Head of caudate nucleus (tissue), 42 donors: ENCODE measurements around the gene TOR1AIP1.
"Not testable (repeated sequence)": the region's sequence is repeated elsewhere in the genome, so short reads cannot be mapped to it uniquely, and the experiment has no call there.

Experiments
- DNase-seq, 42 donors: peaks; one replicate each; pipeline versions ENCODE4 v3.0.0 to v3.0.0-alpha.2; 2020 to 2021; ENCODE audit warnings: mixed read lengths in 7 of 42
- intact Hi-C: fragments of 100-400 bp; cut with DNase I; formaldehyde crosslinking; loops from one replicate; pipeline ENCODE4 v1.15.0; 2022

The TOR1AIP1 gene, protein sequence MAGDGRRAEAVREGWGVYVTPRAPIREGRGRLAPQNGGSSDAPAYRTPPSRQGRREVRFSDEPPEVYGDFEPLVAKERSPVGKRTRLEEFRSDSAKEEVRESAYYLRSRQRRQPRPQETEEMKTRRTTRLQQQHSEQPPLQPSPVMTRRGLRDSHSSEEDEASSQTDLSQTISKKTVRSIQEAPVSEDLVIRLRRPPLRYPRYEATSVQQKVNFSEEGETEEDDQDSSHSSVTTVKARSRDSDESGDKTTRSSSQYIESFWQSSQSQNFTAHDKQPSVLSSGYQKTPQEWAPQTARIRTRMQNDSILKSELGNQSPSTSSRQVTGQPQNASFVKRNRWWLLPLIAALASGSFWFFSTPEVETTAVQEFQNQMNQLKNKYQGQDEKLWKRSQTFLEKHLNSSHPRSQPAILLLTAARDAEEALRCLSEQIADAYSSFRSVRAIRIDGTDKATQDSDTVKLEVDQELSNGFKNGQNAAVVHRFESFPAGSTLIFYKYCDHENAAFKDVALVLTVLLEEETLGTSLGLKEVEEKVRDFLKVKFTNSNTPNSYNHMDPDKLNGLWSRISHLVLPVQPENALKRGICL

DNA sequence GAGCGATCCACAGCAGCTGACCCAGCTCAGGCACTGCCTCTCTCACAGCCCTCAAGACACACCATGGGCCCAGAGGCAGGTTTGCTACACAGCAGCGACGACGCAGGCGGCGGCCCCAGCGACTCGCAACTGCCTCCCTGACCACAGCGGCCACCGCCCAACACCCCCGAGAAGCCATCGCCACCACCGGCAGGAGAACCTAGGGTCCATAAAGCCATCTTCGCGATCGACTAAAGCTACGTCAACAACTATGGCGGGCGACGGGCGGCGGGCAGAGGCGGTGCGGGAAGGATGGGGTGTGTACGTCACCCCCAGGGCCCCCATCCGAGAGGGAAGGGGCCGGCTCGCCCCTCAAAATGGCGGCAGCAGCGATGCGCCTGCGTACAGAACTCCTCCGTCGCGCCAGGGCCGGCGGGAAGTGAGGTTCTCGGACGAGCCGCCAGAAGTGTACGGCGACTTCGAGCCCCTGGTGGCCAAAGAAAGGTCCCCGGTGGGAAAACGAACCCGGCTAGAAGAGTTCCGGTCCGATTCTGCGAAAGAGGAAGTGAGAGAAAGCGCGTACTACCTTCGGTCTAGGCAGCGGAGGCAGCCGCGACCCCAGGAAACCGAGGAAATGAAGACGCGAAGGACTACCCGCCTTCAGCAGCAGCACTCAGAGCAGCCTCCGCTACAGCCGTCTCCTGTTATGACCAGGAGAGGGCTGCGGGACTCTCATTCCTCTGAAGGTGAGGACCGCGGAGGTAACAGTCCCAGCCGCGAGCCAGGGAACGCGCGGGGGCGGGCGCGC is at the start of gene TOR1AIP1:
TOR1AIP1 (plus strand) TSS at position 33 of the 787 bp plus-strand sequence; CDS start at position 251, 218 bp downstream.
- intact Hi-C loops: loop anchor here (5.0 to 10.0 kb wide), 2 partner anchors 70 to 292 kb away; partner anchors contain the start of gene CEP350
- peak; percentile 88 to 99 (median 97) for DNase-seq

GRCh38 chr1:179836686-179837445 is 45.2 kb upstream of the TOR1AIP1 start:
- peak in 1 of 42 donors; percentile 24 for DNase-seq
- intact Hi-C loops: not testable (repeated sequence)

GRCh38 chr1:179840107-179840506 is 42.0 kb upstream of the TOR1AIP1 start:
- DNase-seq: no peak
- intact Hi-C loops: no loop called here

DNA sequence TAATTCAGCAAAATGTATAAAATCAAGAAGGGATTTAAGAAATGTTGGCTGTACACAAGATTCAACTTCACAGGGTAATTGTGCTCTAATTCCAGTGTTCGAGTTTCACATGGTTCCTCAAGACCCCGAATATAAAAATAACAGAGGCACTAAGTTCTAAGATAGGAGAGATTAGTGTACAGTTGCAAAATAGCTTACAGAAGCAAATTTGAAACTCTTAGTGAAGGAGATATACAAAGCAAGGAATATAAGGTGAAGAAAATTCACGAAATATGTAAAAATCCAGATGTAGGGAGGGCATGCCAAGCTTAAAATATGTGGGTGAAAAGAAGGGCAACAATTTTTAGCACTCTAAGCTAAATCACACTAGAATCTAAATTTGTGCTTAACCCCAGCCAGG is 33.9 kb upstream of the TOR1AIP1 start:
- intact Hi-C loops: no loop called here
- no peak for DNase-seq

DNA sequence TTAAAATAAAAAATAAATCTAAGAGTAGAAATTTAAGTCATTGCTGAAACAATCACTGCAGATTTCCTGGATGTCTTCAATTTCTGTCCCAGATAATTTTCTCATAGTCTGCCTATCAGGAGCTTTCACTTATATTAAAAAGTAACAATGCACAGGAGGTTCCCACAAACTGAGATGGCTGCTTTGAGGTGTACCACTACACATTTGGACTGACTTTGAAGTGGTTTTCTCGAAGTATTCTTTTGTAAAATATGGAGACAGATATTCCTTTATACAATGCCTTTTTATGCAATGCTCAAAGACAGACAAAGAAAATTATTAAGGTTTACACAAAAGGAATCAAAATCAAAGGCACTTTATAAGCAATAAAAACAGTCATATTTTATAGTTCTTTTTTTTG is 29.0 kb upstream of the TOR1AIP1 start:
- intact Hi-C loops: no loop called here
- no peak for DNase-seq

- intact Hi-C loops, DNase-seq: not testable (repeated sequence)
Measured at GRCh38 chr1:179855831-179856230, 26.3 kb upstream of the TOR1AIP1 start.

DNA sequence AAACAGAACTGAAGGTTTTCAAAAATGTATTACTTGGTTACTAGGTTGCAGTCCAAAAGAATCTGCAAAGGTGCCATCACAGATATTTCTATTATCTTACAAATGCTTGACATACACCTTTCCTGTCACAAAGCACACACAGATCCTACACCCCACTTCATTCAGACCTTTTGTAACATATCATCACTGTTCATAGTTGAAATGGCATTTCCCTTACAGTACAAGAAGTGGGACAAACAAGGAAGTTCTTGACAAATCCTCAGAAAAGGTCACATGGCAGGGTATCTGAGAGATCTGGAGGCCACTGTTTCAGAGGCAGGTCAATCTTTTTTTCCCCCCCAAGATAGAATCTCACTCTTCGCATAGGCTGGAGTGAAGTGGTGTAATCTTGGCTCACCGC is 25.8 kb upstream of the TOR1AIP1 start:
- no peak for DNase-seq
- intact Hi-C loops: no loop called here

- DNase-seq: no peak
- intact Hi-C loops: no loop called here
Measured at GRCh38 chr1:179857009-179857408, 25.1 kb upstream of the TOR1AIP1 start.

DNA sequence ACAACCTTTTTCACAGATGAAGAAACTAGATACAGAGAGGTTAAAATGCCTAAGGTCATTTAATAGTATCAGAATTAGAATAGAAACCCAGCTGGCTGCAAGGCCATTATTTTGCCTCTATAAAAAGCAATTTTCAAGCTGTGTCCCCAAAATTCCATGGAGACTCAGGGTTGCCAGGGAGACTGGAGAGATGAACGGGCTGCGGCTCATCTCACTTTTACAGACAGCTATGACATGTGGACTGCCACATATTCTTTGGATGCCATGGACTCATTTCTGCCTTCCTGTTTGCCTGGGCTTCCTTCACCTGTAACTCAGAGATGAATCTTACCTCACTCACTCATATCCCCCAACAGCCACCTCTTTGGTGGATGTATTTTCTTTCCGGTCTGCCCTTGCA is 21.4 kb upstream of the TOR1AIP1 start:
- intact Hi-C loops: no loop called here
- DNase-seq: no peak

GRCh38 chr1:179865377-179865776 is 16.7 kb upstream of the TOR1AIP1 start:
- intact Hi-C loops: no loop called here
- DNase-seq: no peak

DNA sequence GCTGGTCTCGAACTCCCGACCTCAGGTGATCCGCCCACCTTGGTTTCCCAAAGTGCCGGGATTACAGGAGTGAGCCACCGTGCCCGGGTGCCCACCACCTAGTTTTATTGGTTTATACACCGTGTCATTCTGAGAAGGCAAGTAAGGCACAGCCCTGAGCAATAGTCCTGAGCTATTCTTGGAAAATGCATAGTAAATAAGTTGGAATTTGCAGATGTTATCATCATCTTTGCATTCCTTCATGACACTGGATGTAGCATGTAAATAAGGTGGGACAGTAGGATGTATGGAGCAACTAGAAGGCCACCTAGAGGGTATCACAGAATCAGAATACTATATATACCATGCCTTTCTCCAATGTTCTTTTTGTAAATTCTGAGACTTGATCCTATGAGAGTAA is 15.5 kb upstream of the TOR1AIP1 start:
- no peak for DNase-seq
- intact Hi-C loops: no loop called here

GRCh38 chr1:179867493-179868330 is 14.4 kb upstream of the TOR1AIP1 start:
- DNase-seq: peak in 29 of 42 donors; percentile 12 to 73 (median 44)
- intact Hi-C loops: no loop called here

- DNase-seq: no peak
- intact Hi-C loops: no loop called here
Measured at GRCh38 chr1:179870870-179871269, 11.2 kb upstream of the TOR1AIP1 start.

DNA sequence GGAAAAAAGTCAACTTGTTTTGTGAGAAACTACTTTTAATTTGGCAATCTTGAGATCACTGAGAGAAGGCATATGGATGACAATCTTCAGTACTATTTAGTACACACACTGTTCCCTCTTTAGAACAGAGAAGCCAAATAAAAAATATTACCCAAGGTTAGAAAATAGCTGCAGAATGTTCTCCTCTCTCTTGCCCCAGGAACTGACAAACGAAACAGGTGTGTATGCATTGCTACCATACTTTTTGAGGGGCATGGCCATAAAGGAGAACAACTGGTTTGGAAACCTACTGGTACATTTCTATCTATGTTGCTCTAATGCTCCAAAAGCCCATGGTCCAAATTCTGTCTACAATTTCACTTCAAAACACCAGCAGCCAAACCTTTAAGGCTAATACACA is 10.1 kb upstream of the TOR1AIP1 start:
- no peak for DNase-seq
- intact Hi-C loops: no loop called here

- DNase-seq: no peak
- intact Hi-C loops: no loop called here
Measured at GRCh38 chr1:179872558-179872957, 9.5 kb upstream of the TOR1AIP1 start.

DNA sequence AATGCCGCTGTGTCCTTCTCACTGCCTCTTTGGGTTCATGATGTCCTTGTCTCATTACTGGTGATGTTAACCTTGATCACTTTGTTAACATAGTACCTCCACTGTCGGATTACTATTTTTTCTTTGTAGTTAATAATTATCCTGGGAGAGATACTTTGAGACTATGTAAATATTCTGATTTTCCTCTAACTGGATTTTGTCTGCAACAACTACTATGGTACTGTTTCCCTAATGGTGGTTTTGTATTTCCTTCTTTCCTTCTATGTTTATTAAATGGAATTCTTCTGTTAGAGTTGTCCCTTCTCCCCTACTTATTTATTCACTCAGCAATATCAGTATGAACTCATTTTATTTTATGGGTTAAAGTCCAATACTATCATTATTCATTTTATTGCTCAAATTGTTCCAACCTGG is 8.6 kb upstream of the TOR1AIP1 start:
- DNase-seq: no peak
- intact Hi-C loops: no loop called here

GRCh38 chr1:179875596-179876299 is 6.3 kb upstream of the TOR1AIP1 start:
- no peak for DNase-seq
- intact Hi-C loops: no loop called here

GRCh38 chr1:179876300-179876715 is 5.8 kb upstream of the TOR1AIP1 start:
- DNase-seq: no peak
- intact Hi-C loops: no loop called here
